Measurements from ENCODE around the gene DALRD3.

DALRD3 gene

DNA sequence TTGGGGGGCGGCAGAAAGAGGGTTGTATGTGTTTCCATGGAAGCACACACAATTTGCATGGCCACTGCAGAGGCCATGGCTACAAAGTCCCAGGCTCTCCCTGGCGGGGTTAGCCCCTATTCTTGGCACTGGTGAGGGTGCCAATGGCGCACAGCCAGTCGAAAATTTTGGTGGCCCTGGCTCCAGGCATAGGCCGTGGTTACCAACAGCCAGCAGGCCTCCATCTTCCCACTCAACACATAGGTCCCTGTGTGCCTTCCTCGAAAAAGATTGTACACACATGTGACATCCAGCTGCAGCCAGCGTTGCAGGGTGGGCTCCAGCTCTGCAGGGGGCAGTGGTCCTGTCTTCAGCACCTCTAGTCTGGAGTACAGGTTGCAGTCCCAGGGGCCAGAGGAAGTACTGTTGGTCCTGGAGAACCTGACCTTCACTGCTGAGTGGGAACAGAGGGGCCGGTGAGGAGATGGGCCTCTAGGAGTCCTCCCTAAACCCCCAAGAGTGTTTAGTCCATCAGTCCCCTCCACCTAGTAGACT, 21.2 kb downstream of the DALRD3 start:
- TF ChIP-seq ARNTL (CRISPR knock-in tag; IDR thresholded peaks at IDR 0.05; ENCODE audit: borderline replicate concordance, low read depth) (no peak), ZNF70 (CRISPR knock-in tag; IDR thresholded peaks at IDR 0.05) (no peak), RARB (CRISPR knock-in tag; IDR thresholded peaks at IDR 0.05) (no peak), ZNF565 (CRISPR knock-in tag; conservative IDR thresholded peaks at IDR 0.05; ENCODE audit: low read depth) (no peak), ZC3H10 (CRISPR knock-in tag; IDR thresholded peaks at IDR 0.05) (no peak), ISL1 (CRISPR knock-in tag; IDR thresholded peaks at IDR 0.05) (no peak), TOX (CRISPR knock-in tag; IDR thresholded peaks at IDR 0.05; ENCODE audit: borderline replicate concordance) (no peak), TCF4 (CRISPR knock-in tag; IDR thresholded peaks at IDR 0.05; ENCODE audit: borderline replicate concordance) (no peak), SNAI2 (CRISPR knock-in tag; IDR thresholded peaks at IDR 0.05) (no peak)
- TF ChIP-seq, protein P1, sequence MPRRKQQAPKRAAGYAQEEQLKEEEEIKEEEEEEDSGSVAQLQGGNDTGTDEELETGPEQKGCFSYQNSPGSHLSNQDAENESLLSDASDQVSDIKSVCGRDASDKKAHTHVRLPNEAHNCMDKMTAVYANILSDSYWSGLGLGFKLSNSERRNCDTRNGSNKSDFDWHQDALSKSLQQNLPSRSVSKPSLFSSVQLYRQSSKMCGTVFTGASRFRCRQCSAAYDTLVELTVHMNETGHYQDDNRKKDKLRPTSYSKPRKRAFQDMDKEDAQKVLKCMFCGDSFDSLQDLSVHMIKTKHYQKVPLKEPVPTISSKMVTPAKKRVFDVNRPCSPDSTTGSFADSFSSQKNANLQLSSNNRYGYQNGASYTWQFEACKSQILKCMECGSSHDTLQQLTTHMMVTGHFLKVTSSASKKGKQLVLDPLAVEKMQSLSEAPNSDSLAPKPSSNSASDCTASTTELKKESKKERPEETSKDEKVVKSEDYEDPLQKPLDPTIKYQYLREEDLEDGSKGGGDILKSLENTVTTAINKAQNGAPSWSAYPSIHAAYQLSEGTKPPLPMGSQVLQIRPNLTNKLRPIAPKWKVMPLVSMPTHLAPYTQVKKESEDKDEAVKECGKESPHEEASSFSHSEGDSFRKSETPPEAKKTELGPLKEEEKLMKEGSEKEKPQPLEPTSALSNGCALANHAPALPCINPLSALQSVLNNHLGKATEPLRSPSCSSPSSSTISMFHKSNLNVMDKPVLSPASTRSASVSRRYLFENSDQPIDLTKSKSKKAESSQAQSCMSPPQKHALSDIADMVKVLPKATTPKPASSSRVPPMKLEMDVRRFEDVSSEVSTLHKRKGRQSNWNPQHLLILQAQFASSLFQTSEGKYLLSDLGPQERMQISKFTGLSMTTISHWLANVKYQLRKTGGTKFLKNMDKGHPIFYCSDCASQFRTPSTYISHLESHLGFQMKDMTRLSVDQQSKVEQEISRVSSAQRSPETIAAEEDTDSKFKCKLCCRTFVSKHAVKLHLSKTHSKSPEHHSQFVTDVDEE (CRISPR knock-in tag; IDR thresholded peaks at IDR 0.05): no peak
- TF ChIP-seq, protein P2, sequence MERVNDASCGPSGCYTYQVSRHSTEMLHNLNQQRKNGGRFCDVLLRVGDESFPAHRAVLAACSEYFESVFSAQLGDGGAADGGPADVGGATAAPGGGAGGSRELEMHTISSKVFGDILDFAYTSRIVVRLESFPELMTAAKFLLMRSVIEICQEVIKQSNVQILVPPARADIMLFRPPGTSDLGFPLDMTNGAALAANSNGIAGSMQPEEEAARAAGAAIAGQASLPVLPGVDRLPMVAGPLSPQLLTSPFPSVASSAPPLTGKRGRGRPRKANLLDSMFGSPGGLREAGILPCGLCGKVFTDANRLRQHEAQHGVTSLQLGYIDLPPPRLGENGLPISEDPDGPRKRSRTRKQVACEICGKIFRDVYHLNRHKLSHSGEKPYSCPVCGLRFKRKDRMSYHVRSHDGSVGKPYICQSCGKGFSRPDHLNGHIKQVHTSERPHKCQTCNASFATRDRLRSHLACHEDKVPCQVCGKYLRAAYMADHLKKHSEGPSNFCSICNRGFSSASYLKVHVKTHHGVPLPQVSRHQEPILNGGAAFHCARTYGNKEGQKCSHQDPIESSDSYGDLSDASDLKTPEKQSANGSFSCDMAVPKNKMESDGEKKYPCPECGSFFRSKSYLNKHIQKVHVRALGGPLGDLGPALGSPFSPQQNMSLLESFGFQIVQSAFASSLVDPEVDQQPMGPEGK (CRISPR knock-in tag; IDR thresholded peaks at IDR 0.05; ENCODE audit: borderline replicate concordance): no peak
- no peak for ATAC-seq

DNA sequence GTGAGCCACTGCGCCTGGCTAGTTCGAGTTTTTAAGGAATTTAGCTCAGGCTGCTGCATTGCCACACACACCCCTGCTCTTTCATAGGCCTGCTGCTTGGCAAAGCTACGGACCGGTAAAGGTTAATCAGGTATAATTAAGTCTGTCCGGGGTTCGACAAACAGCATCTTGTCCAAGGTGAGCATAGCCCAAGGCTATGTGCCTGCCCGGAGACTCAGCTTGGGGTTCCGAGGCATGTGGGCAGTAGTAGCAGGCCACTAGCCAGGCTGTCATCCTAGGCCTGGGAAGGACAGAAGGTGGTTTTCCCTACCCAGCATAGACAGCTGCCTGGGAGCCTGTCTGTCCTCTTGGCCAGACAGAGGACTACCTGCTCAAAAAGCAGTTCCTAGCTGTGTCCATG, 21.7 kb downstream of the DALRD3 start:
- TF ChIP-seq CSDC2 (CRISPR knock-in tag; IDR thresholded peaks at IDR 0.05) (no peak), SNAI2 (CRISPR knock-in tag; IDR thresholded peaks at IDR 0.05) (no peak), ZC3H10 (CRISPR knock-in tag; IDR thresholded peaks at IDR 0.05) (no peak), GLIS3 (CRISPR knock-in tag; IDR thresholded peaks at IDR 0.05) (no peak)
- TF ChIP-seq, protein P2 (CRISPR knock-in tag; IDR thresholded peaks at IDR 0.05; ENCODE audit: borderline replicate concordance): no peak
- TF ChIP-seq, protein P3, sequence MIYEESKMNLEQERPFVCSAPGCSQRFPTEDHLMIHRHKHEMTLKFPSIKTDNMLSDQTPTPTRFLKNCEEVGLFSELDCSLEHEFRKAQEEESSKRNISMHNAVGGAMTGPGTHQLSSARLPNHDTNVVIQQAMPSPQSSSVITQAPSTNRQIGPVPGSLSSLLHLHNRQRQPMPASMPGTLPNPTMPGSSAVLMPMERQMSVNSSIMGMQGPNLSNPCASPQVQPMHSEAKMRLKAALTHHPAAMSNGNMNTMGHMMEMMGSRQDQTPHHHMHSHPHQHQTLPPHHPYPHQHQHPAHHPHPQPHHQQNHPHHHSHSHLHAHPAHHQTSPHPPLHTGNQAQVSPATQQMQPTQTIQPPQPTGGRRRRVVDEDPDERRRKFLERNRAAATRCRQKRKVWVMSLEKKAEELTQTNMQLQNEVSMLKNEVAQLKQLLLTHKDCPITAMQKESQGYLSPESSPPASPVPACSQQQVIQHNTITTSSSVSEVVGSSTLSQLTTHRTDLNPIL (CRISPR knock-in tag; IDR thresholded peaks at IDR 0.05; ENCODE audit: low read depth): no peak
- ATAC-seq: no peak

DNA sequence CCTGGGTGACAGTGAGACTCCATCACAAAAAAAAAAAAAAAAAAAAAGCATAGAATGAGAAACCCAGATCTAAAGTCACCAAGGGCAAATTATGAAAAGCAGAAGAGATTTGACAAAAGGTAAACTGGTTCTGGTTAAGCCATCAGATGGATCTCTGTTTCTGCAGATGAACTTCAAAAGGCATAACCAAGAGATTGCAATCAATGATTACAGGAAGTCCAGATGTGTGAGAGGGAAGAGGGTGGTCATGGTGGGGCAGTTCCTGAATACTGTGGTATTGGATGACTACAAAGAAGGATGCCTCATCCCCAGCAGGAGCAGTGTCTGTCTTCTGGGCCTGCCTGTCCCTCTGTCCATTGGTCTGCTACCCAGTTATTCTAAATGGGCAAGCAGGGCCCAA, 24.5 kb downstream of the DALRD3 start:
- ATAC-seq: no peak
- TF ChIP-seq ZC3H10 (CRISPR knock-in tag; IDR thresholded peaks at IDR 0.05) (no peak), BACH2 (CRISPR knock-in tag; IDR thresholded peaks at IDR 0.05; ENCODE audit: borderline replicate concordance) (no peak), SNAI2 (CRISPR knock-in tag; IDR thresholded peaks at IDR 0.05) (no peak), ZFP3 (CRISPR knock-in tag; IDR thresholded peaks at IDR 0.05) (no peak), TOX (CRISPR knock-in tag; IDR thresholded peaks at IDR 0.05; ENCODE audit: borderline replicate concordance) (no peak), ZNF70 (CRISPR knock-in tag; IDR thresholded peaks at IDR 0.05) (no peak), OSR1 (CRISPR knock-in tag; IDR thresholded peaks at IDR 0.05) (no peak), ZNF565 (CRISPR knock-in tag; conservative IDR thresholded peaks at IDR 0.05; ENCODE audit: low read depth) (no peak), ESRRG (CRISPR knock-in tag; IDR thresholded peaks at IDR 0.05) (no peak), PPARA (CRISPR knock-in tag; IDR thresholded peaks at IDR 0.05; ENCODE audit: borderline replicate concordance) (no peak), ZNF8 (CRISPR knock-in tag; IDR thresholded peaks at IDR 0.05) (no peak), ZFP30 (CRISPR knock-in tag; IDR thresholded peaks at IDR 0.05) (no peak), ARNTL (CRISPR knock-in tag; IDR thresholded peaks at IDR 0.05; ENCODE audit: borderline replicate concordance, low read depth) (no peak), RARB (CRISPR knock-in tag; IDR thresholded peaks at IDR 0.05) (no peak)
- TF ChIP-seq, protein P2 (CRISPR knock-in tag; IDR thresholded peaks at IDR 0.05; ENCODE audit: borderline replicate concordance): no peak
- TF ChIP-seq, protein P4, sequence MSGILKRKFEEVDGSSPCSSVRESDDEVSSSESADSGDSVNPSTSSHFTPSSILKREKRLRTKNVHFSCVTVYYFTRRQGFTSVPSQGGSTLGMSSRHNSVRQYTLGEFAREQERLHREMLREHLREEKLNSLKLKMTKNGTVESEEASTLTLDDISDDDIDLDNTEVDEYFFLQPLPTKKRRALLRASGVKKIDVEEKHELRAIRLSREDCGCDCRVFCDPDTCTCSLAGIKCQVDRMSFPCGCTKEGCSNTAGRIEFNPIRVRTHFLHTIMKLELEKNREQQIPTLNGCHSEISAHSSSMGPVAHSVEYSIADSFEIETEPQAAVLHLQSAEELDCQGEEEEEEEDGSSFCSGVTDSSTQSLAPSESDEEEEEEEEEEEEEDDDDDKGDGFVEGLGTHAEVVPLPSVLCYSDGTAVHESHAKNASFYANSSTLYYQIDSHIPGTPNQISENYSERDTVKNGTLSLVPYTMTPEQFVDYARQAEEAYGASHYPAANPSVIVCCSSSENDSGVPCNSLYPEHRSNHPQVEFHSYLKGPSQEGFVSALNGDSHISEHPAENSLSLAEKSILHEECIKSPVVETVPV (CRISPR knock-in tag; IDR thresholded peaks at IDR 0.05): no peak
- TF ChIP-seq, protein P1 (CRISPR knock-in tag; IDR thresholded peaks at IDR 0.05): no peak

Data from SK-N-SH treated with all-trans-retinoic acid at 6 μM for 48 hours (cell line).